ENCODE results near the gene CINP. TPM values are rescaled to one million over a fixed set of nuclear protein-coding genes. Genes with fewer than 3 reads are reported as not detected.

CINP gene
- total and polyA plus RNA-seq, 2 of the 13 experiments (the other 11 are each of a cell fraction or from before 2014, with no cell fraction given) = 32.8 to 42.8 TPM

GRCh38 chr14:102317564-102318248, 45.0 kb downstream of the CINP start (continued):
- TF ChIP-seq PAXIP1 (CRISPR knock-in tag; conservative IDR thresholded peaks at IDR 0.05) = no peak; the same call in 1 of the 2 replicates
- no peak for TF ChIP-seq SMAD9 (CRISPR knock-in tag; IDR thresholded peaks at IDR 0.05)
- no peak for TF ChIP-seq ZNF781 (CRISPR knock-in tag; IDR thresholded peaks at IDR 0.05; ENCODE audit: borderline replicate concordance, not compliant biosample characterization)
- no peak for TF ChIP-seq ZNF740 (CRISPR knock-in tag; IDR thresholded peaks at IDR 0.05)
- TF ChIP-seq HOMEZ (CRISPR knock-in tag; IDR thresholded peaks at IDR 0.05; ENCODE audit: low read depth) = no peak
- TF ChIP-seq ZNF234 (CRISPR knock-in tag; conservative IDR thresholded peaks at IDR 0.05) = no peak
- no peak for TF ChIP-seq EP300 (IDR thresholded peaks at IDR 0.05; ENCODE audit: low read depth in 2 of 2, low read length in 2 of 2)
- no peak for TF ChIP-seq EP300 (CRISPR knock-in tag; IDR thresholded peaks at IDR 0.05; ENCODE audit: borderline replicate concordance)
- TF ChIP-seq ZNF644 (CRISPR knock-in tag; IDR thresholded peaks at IDR 0.05; ENCODE audit: low read depth) = no peak
- no peak for TF ChIP-seq PLRG1 (conservative IDR thresholded peaks at IDR 0.05)
- no peak for TF ChIP-seq RFXANK (CRISPR knock-in tag; IDR thresholded peaks at IDR 0.05)
- TF ChIP-seq SKI (IDR thresholded peaks at IDR 0.05; ENCODE audit: partially characterized antibody) = no peak
- TF ChIP-seq NCOR1 (IDR thresholded peaks at IDR 0.05; ENCODE audit: borderline replicate concordance, low read length) = no peak
- TF ChIP-seq YY1 (IDR thresholded peaks at IDR 0.05; ENCODE audit: insufficient read depth, insufficient replicate concordance, low read depth, low read length) = peak; percentile 86
- TF ChIP-seq ZBTB42 (CRISPR knock-in tag; IDR thresholded peaks at IDR 0.05) = no peak
- TF ChIP-seq SRF (IDR thresholded peaks at IDR 0.05; ENCODE audit: low read depth, low read length) = no peak
- peak; percentile 72 for TF ChIP-seq STAG1 (CRISPR knock-in tag; IDR thresholded peaks at IDR 0.05)
- no peak for TF ChIP-seq YEATS2 (CRISPR knock-in tag; IDR thresholded peaks at IDR 0.05; ENCODE audit: borderline replicate concordance)
- TF ChIP-seq ZMAT5 (CRISPR knock-in tag; IDR thresholded peaks at IDR 0.05; ENCODE audit: borderline replicate concordance, low read depth) = no peak
- TF ChIP-seq JUNB (CRISPR knock-in tag; IDR thresholded peaks at IDR 0.05; ENCODE audit: borderline replicate concordance) = no peak
